HEK293 (cell line): ENCODE measurements around the gene RNF115.

Experiments
- CTCF ChIA-PET: fragments of 350-600 bp; formaldehyde crosslinking; extraction: SDS; loops from one replicate; lab custom pipeline; 2021; ENCODE audit warnings: antibody characterized with exemption; lab: Yijun Ruan, JAX
- POLR2A ChIA-PET: fragments of 300-600 bp; formaldehyde crosslinking; extraction: SDS; loops from one replicate; lab custom pipeline; 2020; ENCODE audit warnings: antibody characterized with exemption, inconsistent platforms; lab: Yijun Ruan, JAX
- H3K27ac ChIP-seq: fragments of 200-500 bp; sonication (Bioruptor generic); 2 replicates; pipeline ENCODE4 v1.5.1; 2014; ENCODE audit warnings: low read depth, low read length, control low read depth, inconsistent platforms; ENCODE audit errors: extremely low read depth
- H3K36me3 ChIP-seq, 2 experiments: fragments of 200-500 bp in 1 of 2; sonication (Bioruptor generic) in 1 of 2; 1 replicate in 1 of 2; 2 replicates in 1 of 2; pipeline ENCODE4 v1.5.1; 2014 to 2017; ENCODE audit warnings: inconsistent platforms in 2 of 2, low read length in 2 of 2; ENCODE audit not compliant: control insufficient read depth in 2 of 2, insufficient read depth in 1 of 2
- H3K4me1 ChIP-seq: fragments of 200-500 bp; sonication (Bioruptor generic); 2 replicates; pipeline ENCODE4 v1.5.1; 2014; ENCODE audit warnings: mild to moderate bottlenecking, low read length, inconsistent platforms; ENCODE audit not compliant: control insufficient read depth, insufficient read depth
- H3K4me3 ChIP-seq: 2 replicates; pipeline ENCODE4 v1.5.1; 2011; ENCODE audit warnings: low read depth, mild to moderate bottlenecking, control low read depth, low read length, moderate library complexity
- H3K9me3 ChIP-seq: fragments of 200-500 bp; sonication (Bioruptor generic); 2 replicates; pipeline ENCODE4 v1.5.1; 2014; ENCODE audit warnings: low read depth, low read length, inconsistent platforms; ENCODE audit not compliant: control insufficient read depth, insufficient read depth
- PRDM10 ChIP-seq: fragments of 450-650 bp; formaldehyde crosslinking; IDR thresholded peaks from 2 replicates; pipeline ENCODE4 v1.5.1; 2016; ENCODE audit warnings: missing biosample characterization, missing genetic modification characterization
- ZBTB17 ChIP-seq: fragments of 450-650 bp; formaldehyde crosslinking; IDR thresholded peaks from 2 replicates; pipeline ENCODE4 v1.5.1; 2016; ENCODE audit warnings: missing biosample characterization, missing genetic modification characterization
- ZBTB7A ChIP-seq: fragments of 450-650 bp; formaldehyde crosslinking; IDR thresholded peaks from 2 replicates; pipeline ENCODE4 v1.5.1; 2016; ENCODE audit warnings: low read depth, missing biosample characterization, missing genetic modification characterization
- ZEB2 ChIP-seq: fragments of 450-650 bp; formaldehyde crosslinking; IDR thresholded peaks from 2 replicates; pipeline ENCODE4 v1.5.1; 2016; ENCODE audit warnings: missing biosample characterization, missing genetic modification characterization
- ZFP41 ChIP-seq: fragments of 450-650 bp; formaldehyde crosslinking; IDR thresholded peaks from 2 replicates; pipeline ENCODE4 v1.5.1; 2016; ENCODE audit warnings: missing biosample characterization, missing genetic modification characterization, borderline replicate concordance
- ZNF157 ChIP-seq: fragments of 450-650 bp; formaldehyde crosslinking; IDR thresholded peaks from 2 replicates; pipeline ENCODE4 v1.5.1; 2016; ENCODE audit warnings: missing biosample characterization, missing genetic modification characterization
- ZNF211 ChIP-seq: fragments of 450-650 bp; formaldehyde crosslinking; IDR thresholded peaks from 2 replicates; pipeline ENCODE4 v1.5.1; 2016; ENCODE audit warnings: low read depth, missing biosample characterization, missing genetic modification characterization
- ZNF335 ChIP-seq: fragments of 450-650 bp; formaldehyde crosslinking; conservative IDR thresholded peaks from 2 replicates; pipeline ENCODE4 v1.5.1; 2016; ENCODE audit warnings: missing biosample characterization, missing genetic modification characterization
- ZNF362 ChIP-seq: fragments of 450-650 bp; formaldehyde crosslinking; IDR thresholded peaks from 2 replicates; pipeline ENCODE4 v1.5.1; 2016; ENCODE audit warnings: missing biosample characterization, missing genetic modification characterization
- ZNF366 ChIP-seq: fragments of 450-650 bp; formaldehyde crosslinking; conservative IDR thresholded peaks from 2 replicates; pipeline ENCODE4 v1.5.1; 2016; ENCODE audit warnings: missing biosample characterization, missing genetic modification characterization
- ZNF37A ChIP-seq: fragments of 450-650 bp; IDR thresholded peaks from 2 replicates; pipeline ENCODE4 v1.5.1; 2018; ENCODE audit warnings: missing biosample characterization, missing genetic modification characterization
- ZNF423 ChIP-seq: fragments of 450-650 bp; formaldehyde crosslinking; IDR thresholded peaks from 2 replicates; pipeline ENCODE4 v1.5.1; 2016; ENCODE audit warnings: missing biosample characterization, missing genetic modification characterization
- ZNF544 ChIP-seq: fragments of 450-650 bp; formaldehyde crosslinking; IDR thresholded peaks from 2 replicates; pipeline ENCODE4 v1.5.0; 2017; ENCODE audit warnings: missing biosample characterization, missing genetic modification characterization
- ZNF610 ChIP-seq: fragments of 450-650 bp; formaldehyde crosslinking; IDR thresholded peaks from 2 replicates; pipeline ENCODE4 v1.5.1; 2016; ENCODE audit warnings: missing biosample characterization, missing genetic modification characterization, borderline replicate concordance
- ZNF660 ChIP-seq: fragments of 450-650 bp; IDR thresholded peaks from 2 replicates; pipeline ENCODE4 v1.5.1; 2018; ENCODE audit warnings: missing biosample characterization, mild to moderate bottlenecking, missing genetic modification characterization
- ZNF692 ChIP-seq: fragments of 450-650 bp; formaldehyde crosslinking; IDR thresholded peaks from 2 replicates; pipeline ENCODE4 v1.5.1; 2016; ENCODE audit warnings: missing biosample characterization, missing genetic modification characterization
- ZSCAN23 ChIP-seq: fragments of 450-650 bp; formaldehyde crosslinking; IDR thresholded peaks from 2 replicates; pipeline ENCODE4 v1.5.1; 2016; ENCODE audit warnings: missing biosample characterization, missing genetic modification characterization
- ZSCAN30 ChIP-seq: fragments of 450-650 bp; IDR thresholded peaks from 2 replicates; pipeline ENCODE4 v1.5.1; 2018; ENCODE audit warnings: missing biosample characterization, mild to moderate bottlenecking, missing genetic modification characterization, moderate library complexity

Gene RNF115

GRCh38 chr1:145823565-145824498, at the start of gene RNF115, which contains the start of gene POLR3C (continued):
- TF ChIP-seq PRDM10 (peak; percentile 79), ZSCAN30 (peak; percentile 74; the same call in 1 of the 2 replicates), ZBTB17 (tag by site-specific recombination) (peak; percentile 88), ZNF211 (tag by site-specific recombination) (no peak), ZNF610 (tag by site-specific recombination) (peak; percentile 68; the same call in 1 of the 2 replicates), ZNF544 (tag by site-specific recombination) (no peak), ZEB2 (tag by site-specific recombination) (peak; percentile 66; the same call in 1 of the 2 replicates), ZNF660 (tag by site-specific recombination) (peak; percentile 97), ZNF157 (tag by site-specific recombination) (no peak), ZNF37A (tag by site-specific recombination) (0 out of 2 replicates have a peak, but pooled peaks have one; percentile 23), ZNF335 (tag by site-specific recombination) (peak; percentile 57), ZNF423 (tag by site-specific recombination) (no peak; the same call in 1 of the 2 replicates), ZBTB7A (tag by site-specific recombination) (peak; percentile 58; the same call in 1 of the 2 replicates)

GRCh38 chr1:145871994-145872924, 48.4 kb upstream of the RNF115 start:
- TF ChIP-seq ZNF692 (no peak), ZNF362 (tag by site-specific recombination) (no peak), ZFP41 (tag by site-specific recombination) (no peak), ZSCAN23 (tag by site-specific recombination) (no peak), ZNF366 (tag by site-specific recombination) (no peak)
- TF ChIP-seq, all 188 proteins: peak for 0
- no peaks in the 10 kb centered on the region for H3K36me3 ChIP-seq
- H3K4me3 ChIP-seq: no peak overlapping the region
- no peaks in the 10 kb centered on the region for H3K9me3 ChIP-seq
- POLR2A ChIA-PET: interaction anchor here (2.4 kb wide), 1 partner anchor 13 kb away, joined by 18 read pairs; the partner anchor contains the start of gene PIAS3
- no peaks in the 10 kb centered on the region for H3K4me1 ChIP-seq
- CTCF ChIA-PET: interaction anchor here (0.7 to 2.2 kb wide), 6 partner anchors 11 to 43 kb away, joined by 3 to 6 read pairs (median 4); partner anchors contain the start of genes NUDT17 and PIAS3
- H3K27ac ChIP-seq: no peak overlapping the region
